Type B pancreatic cell (in vitro differentiated cells): ENCODE measurements around the gene PFKFB2. TPM values are rescaled to one million over a fixed set of nuclear protein-coding genes. Genes with fewer than 3 reads are reported as not detected.

Experiments used
- DNase-seq: peaks from one replicate; pipeline ENCODE4 v3.0.0; 2021; ENCODE audit warnings: mixed read lengths; ENCODE audit not compliant: unreplicated experiment; ENCODE audit errors: extremely low spot score
- H3K27ac Mint-ChIP-seq: 2 replicates; pipeline ENCODE4 v1.8.0; 2021; ENCODE audit warnings: mild to moderate bottlenecking, mixed read lengths
- H3K27me3 Mint-ChIP-seq: 2 replicates; pipeline ENCODE4 v1.8.0; 2021; ENCODE audit warnings: mixed read lengths
- H3K36me3 Mint-ChIP-seq: 2 replicates; pipeline ENCODE4 v1.8.0; 2021; ENCODE audit warnings: mixed read lengths
- H3K4me1 Mint-ChIP-seq: one replicate; pipeline ENCODE4 v1.8.0; 2021; ENCODE audit warnings: mixed read lengths; ENCODE audit not compliant: unreplicated experiment
- H3K4me3 Mint-ChIP-seq: 2 replicates; pipeline ENCODE4 v1.8.0; 2021; ENCODE audit warnings: mild to moderate bottlenecking, mixed read lengths
- H3K9me3 Mint-ChIP-seq: 2 replicates; pipeline ENCODE4 v1.8.0; 2021; ENCODE audit warnings: mixed read lengths
- total RNA-seq: library from RNA; stranded (reverse); gene quantifications from 2 replicates; pipeline ENCODE4 v1.2.1, GENCODE V29; 2021; ENCODE audit warnings: low replicate concordance
- TF ChIP-seq, protein P1 (sequence below): fragments of 200-600 bp; sonication (generic); conservative IDR thresholded peaks from 2 replicates; pipeline ENCODE4 v1.5.0; 2021; ENCODE audit warnings: antibody characterized with exemption, mild to moderate bottlenecking

The PFKFB2 gene
- total RNA-seq, 1 donor from 2014 or later = 18.7 TPM

GRCh38 chr1:207015791-207016190, 37.3 kb upstream of the PFKFB2 start:
- H3K36me3 Mint-ChIP-seq = peaks cover 3% of the 10 kb centered on the region
- no peak for DNase-seq

DNA sequence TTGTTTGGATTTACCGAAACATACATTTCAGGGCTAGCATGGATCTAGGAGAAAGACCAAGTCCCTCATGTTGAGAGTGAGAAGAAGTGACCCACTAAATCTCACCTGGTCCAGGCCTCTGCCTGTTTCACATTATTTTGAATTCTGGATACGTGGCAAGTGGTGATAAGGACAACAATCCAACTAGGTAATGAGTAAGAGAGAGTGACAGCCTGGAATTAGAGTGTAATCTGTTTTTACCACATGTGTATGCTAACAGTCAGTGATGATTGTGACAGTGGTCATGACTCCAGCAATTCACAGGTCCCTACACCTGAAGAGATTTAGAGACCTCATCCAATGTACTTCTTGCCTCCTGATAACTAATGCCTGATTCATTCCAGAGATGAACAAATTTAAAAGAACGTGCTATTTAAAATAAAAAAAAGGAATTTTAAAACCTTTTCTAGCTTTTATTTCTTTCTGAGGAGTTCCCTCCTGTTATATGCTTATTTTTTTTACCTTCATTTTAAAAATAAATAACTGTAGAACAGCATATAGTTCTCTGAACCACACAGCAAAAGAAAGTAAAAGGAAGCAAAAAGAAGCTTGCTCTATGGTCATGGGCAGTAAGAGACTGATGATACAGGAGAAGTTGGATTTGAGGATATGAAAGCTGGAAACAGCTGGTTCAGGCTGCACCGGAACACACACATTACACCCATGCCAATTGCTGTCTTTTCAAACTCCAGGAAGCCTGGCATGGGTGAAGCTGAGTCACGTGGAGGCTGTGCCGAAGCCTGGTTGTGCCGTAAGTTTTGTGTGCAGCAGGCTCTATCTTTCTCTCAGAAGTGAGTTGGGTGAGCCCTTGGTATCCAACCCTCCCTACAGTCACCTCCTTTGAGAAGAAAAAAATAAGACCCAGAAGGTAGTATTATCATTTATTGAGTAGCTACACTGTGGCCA, 35.2 kb upstream of the PFKFB2 start:
- Mint-ChIP-seq H3K9me3 (no peaks in the 10 kb centered on the region), H3K27ac (peak overlapping the region; percentile 100), H3K4me1 (peaks cover 9% of the 10 kb centered on the region), H3K27me3 (peaks cover 13% of the 10 kb centered on the region), H3K36me3 (peaks cover 3% of the 10 kb centered on the region), H3K4me3 (no peak overlapping the region)
- TF ChIP-seq, protein P1, sequence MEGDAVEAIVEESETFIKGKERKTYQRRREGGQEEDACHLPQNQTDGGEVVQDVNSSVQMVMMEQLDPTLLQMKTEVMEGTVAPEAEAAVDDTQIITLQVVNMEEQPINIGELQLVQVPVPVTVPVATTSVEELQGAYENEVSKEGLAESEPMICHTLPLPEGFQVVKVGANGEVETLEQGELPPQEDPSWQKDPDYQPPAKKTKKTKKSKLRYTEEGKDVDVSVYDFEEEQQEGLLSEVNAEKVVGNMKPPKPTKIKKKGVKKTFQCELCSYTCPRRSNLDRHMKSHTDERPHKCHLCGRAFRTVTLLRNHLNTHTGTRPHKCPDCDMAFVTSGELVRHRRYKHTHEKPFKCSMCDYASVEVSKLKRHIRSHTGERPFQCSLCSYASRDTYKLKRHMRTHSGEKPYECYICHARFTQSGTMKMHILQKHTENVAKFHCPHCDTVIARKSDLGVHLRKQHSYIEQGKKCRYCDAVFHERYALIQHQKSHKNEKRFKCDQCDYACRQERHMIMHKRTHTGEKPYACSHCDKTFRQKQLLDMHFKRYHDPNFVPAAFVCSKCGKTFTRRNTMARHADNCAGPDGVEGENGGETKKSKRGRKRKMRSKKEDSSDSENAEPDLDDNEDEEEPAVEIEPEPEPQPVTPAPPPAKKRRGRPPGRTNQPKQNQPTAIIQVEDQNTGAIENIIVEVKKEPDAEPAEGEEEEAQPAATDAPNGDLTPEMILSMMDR = no peak
- DNase-seq = no peak

More at GRCh38 chr1:207015791-207016190, 37.3 kb upstream of the PFKFB2 start:
- Mint-ChIP-seq H3K4me1 (peaks cover under 1% of the 10 kb centered on the region), H3K9me3 (no peaks in the 10 kb centered on the region), H3K27ac (peak overlapping the region; percentile 66), H3K27me3 (peaks cover 21% of the 10 kb centered on the region), H3K4me3 (no peak overlapping the region)
- TF ChIP-seq, protein P1 = no peak

GRCh38 chr1:207018707-207019106, 34.4 kb upstream of the PFKFB2 start:
- peak overlapping the region; percentile 5 for H3K4me3 Mint-ChIP-seq
- peaks cover 8% of the 10 kb centered on the region for H3K27me3 Mint-ChIP-seq
- H3K27ac Mint-ChIP-seq = peak overlapping the region; percentile 100
- peaks cover 14% of the 10 kb centered on the region for H3K4me1 Mint-ChIP-seq
- TF ChIP-seq, protein P1 = no peak
- peaks cover 3% of the 10 kb centered on the region for H3K36me3 Mint-ChIP-seq
- H3K9me3 Mint-ChIP-seq = no peaks in the 10 kb centered on the region
- no peak for DNase-seq

DNA sequence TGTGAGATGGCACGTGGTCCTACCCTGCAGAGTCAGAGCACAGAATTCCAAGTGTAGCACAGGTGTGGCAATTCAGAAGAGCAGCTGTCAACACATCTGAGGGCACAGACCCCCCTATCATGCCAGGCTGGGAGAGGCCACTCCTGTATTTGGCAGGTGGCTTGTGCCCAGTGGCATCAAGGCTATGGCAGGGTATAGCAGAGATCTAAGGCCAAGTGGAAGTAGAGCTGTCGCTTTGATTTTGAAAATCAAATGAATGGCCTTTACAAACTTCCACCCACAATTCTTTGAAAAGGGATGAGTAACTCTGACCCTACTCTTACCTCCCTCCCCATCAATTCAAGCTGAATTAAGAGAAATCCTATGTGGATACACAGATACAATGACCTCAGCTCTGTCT, 33.9 kb upstream of the PFKFB2 start:
- DNase-seq = no peak
- Mint-ChIP-seq H3K27me3 (peaks cover 8% of the 10 kb centered on the region), H3K4me3 (peak overlapping the region; percentile 5), H3K27ac (peak overlapping the region; percentile 100), H3K36me3 (peaks cover 3% of the 10 kb centered on the region), H3K9me3 (no peaks in the 10 kb centered on the region), H3K4me1 (peaks cover 16% of the 10 kb centered on the region)
- TF ChIP-seq, protein P1 = no peak

- DNase-seq = no peak
- Mint-ChIP-seq H3K27me3 (peaks cover 8% of the 10 kb centered on the region), H3K36me3 (peaks cover 8% of the 10 kb centered on the region), H3K4me1 (peaks cover 21% of the 10 kb centered on the region), H3K4me3 (no peak overlapping the region), H3K9me3 (no peaks in the 10 kb centered on the region), H3K27ac (peak overlapping the region; percentile 100)
- TF ChIP-seq, protein P1 = no peak
These were observed 33.4 kb upstream of the PFKFB2 start for GRCh38 chr1:207019661-207020060.
